ENCODE measurements around the gene OR5K2. TPM values are rescaled to one million over a fixed set of nuclear protein-coding genes. Genes with fewer than 3 reads are reported as not detected.

OR5K2 gene
- not detected for total RNA-seq

DNA sequence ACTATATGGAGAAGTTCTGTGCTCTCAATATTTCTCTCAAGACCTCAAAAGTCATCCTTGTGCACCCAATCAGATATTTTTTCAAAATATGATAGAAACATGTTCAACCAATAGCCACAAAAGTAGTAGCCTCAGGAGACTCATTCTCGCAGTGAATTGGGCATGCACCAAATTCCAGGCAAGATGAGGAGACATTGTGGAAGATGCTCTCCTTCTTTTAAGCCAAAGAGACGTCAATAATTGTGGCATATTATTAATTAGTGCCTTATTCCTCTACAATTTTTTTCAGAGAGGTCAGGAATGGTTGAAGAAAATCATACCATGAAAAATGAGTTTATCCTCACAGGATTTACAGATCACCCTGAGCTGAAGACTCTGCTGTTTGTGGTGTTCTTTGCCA is at the start of gene OR5K2:
TSS of gene OR5K2 (plus strand) at position 301 of the 400 bp plus-strand sequence. CDS start at position 301, 0 bp downstream.
- no peak within 1 kb of the TSS for H3K27ac ChIP-seq
- H3K4me3 ChIP-seq, result no peak within 1 kb of the TSS
- H3K36me3 ChIP-seq, result no peaks in the 10 kb centered on the region
- H3K27me3 ChIP-seq, result no peaks in the 10 kb centered on the region
- no peak within 1 kb of the TSS for H3K9ac ChIP-seq (ENCODE audit: low read depth in 2 of 2, low read length in 2 of 2)
- TF ChIP-seq, protein P1, sequence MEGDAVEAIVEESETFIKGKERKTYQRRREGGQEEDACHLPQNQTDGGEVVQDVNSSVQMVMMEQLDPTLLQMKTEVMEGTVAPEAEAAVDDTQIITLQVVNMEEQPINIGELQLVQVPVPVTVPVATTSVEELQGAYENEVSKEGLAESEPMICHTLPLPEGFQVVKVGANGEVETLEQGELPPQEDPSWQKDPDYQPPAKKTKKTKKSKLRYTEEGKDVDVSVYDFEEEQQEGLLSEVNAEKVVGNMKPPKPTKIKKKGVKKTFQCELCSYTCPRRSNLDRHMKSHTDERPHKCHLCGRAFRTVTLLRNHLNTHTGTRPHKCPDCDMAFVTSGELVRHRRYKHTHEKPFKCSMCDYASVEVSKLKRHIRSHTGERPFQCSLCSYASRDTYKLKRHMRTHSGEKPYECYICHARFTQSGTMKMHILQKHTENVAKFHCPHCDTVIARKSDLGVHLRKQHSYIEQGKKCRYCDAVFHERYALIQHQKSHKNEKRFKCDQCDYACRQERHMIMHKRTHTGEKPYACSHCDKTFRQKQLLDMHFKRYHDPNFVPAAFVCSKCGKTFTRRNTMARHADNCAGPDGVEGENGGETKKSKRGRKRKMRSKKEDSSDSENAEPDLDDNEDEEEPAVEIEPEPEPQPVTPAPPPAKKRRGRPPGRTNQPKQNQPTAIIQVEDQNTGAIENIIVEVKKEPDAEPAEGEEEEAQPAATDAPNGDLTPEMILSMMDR (IDR thresholded peaks at IDR 0.05), result no peak
- no peaks in the 10 kb centered on the region for H3K4me1 ChIP-seq
- no peak for DNase-seq
- H3K9me3 ChIP-seq, result no peaks in the 10 kb centered on the region
- intact Hi-C loops (cut with DNase I), result no loop called here

DNA sequence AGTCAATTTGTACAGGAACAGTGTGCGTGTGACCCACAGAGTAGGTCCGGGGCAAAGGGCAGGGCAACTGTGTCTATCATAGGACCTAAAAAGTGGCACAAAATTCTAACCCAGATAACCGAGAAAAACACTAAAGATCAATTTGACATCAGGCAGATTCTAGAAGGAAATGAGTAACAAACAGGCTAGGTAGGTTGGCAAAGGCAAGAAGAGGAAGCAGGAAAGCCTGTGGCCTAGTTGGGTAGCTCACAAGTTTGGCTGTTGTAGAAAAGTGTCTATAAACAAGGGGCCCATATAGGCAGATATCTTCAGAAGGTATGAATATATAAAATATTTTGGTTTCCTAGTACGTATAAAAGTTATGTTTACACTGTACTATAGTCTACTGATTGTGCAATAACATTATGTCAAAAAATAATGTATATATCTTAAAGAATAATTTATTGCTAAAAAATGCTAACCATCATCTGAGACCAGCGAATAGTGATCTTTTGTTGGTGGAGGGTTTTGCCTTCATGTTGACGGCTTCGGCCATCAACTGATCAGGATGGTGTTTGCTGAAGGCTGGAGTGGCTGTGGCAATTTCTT is 47.8 kb upstream of the OR5K2 start:
- intact Hi-C loops (cut with DNase I), result no loop called here
- TF ChIP-seq, protein P1 (IDR thresholded peaks at IDR 0.05), result no peak
- DNase-seq, result no peak
- Histone ChIP-seq H3K4me1 (no peaks in the 10 kb centered on the region), H3K27ac (no peak overlapping the region), H3K9me3 (no peaks in the 10 kb centered on the region), H3K9ac (ENCODE audit: low read depth in 2 of 2, low read length in 2 of 2) (no peak overlapping the region), H3K4me3 (no peak overlapping the region), H3K36me3 (no peaks in the 10 kb centered on the region), H3K27me3 (no peaks in the 10 kb centered on the region)

DNA sequence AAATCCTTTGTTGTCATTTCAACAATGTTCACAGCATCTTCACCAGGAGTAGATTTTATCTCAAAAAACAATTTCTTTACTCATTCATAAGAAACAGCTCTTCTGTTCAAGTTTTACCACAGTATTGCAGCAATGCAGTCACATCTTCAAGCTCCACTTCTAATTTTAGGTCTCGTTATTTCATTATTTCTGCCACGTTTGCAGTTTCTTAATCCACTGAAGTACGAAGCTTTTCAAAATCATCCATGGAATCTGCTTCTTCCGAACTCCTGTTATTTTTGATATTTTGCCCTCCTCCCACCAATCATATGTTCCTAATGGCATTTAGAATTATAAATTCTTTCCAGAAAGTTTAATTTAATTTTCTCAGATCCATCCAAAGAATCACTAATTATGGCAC is 47.1 kb upstream of the OR5K2 start:
- Histone ChIP-seq H3K27me3 (no peaks in the 10 kb centered on the region), H3K4me3 (no peak overlapping the region), H3K4me1 (no peaks in the 10 kb centered on the region), H3K27ac (no peak overlapping the region), H3K9ac (ENCODE audit: low read depth in 2 of 2, low read length in 2 of 2) (no peak overlapping the region), H3K36me3 (no peaks in the 10 kb centered on the region), H3K9me3 (no peaks in the 10 kb centered on the region)
- TF ChIP-seq, protein P1 (IDR thresholded peaks at IDR 0.05), result no peak
- intact Hi-C loops (cut with DNase I), result no loop called here
- no peak for DNase-seq

DNA sequence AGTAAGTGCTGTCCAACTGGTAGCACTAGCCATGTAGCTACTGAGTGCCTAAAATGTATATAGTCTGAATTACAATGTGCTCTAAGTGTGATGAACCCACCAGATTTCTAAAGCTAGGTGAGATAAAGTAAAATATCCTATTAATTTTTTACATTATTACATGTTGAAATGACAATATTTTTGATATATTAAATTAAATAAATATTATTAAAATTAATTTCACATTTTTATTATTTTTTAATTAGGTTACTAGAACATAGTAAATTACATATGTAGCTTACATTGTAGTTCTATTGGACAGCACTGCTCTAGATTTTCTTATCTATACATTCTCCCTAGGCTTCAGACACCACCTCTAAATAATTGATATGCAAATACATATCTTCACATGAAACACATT is 43.7 kb upstream of the OR5K2 start:
- Histone ChIP-seq H3K27me3 (no peaks in the 10 kb centered on the region), H3K4me1 (no peaks in the 10 kb centered on the region), H3K36me3 (no peaks in the 10 kb centered on the region), H3K27ac (no peak overlapping the region), H3K4me3 (no peak overlapping the region), H3K9ac (ENCODE audit: low read depth in 2 of 2, low read length in 2 of 2) (no peak overlapping the region), H3K9me3 (no peaks in the 10 kb centered on the region)
- DNase-seq, result no peak
- TF ChIP-seq, protein P1 (IDR thresholded peaks at IDR 0.05), result no peak
- intact Hi-C loops (cut with DNase I), result no loop called here

DNA sequence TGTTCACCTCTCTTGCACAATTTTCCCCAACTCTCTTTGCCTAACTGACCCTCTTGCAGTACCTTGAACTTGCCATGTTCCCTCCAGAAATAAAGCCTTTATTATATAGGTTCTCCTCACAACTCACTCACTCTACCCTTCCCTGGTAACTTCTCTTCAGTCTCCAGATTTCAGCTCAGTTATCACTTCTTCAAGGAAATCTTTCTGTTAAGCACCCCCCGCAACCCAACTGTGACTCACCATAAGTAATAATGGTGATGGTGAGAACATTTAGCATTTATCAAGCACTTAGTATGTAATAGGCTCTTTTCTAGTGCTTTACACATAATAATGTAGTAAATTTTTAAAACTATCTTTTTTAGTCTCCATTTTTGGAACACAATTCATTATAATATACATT is 42.6 kb upstream of the OR5K2 start:
- H3K36me3 ChIP-seq, result no peaks in the 10 kb centered on the region
- H3K9me3 ChIP-seq, result no peaks in the 10 kb centered on the region
- no peak overlapping the region for H3K4me3 ChIP-seq
- no peaks in the 10 kb centered on the region for H3K4me1 ChIP-seq
- intact Hi-C loops (cut with DNase I), result no loop called here
- TF ChIP-seq, protein P1 (IDR thresholded peaks at IDR 0.05), result no peak
- DNase-seq, result no peak
- no peak overlapping the region for H3K9ac ChIP-seq (ENCODE audit: low read depth in 2 of 2, low read length in 2 of 2)
- H3K27ac ChIP-seq, result no peak overlapping the region
- H3K27me3 ChIP-seq, result no peaks in the 10 kb centered on the region

Measured in colonic mucosa (tissue), 4 donors.